Neural cell (in vitro differentiated cells): ENCODE measurements around the gene TBC1D20. TPM values are rescaled to one million over a fixed set of nuclear protein-coding genes. Genes with fewer than 3 reads are reported as not detected.

ENCODE experiments used
- polyA plus RNA-seq: library from polyadenylated mRNA; depleted of rRNA; stranded (reverse); fragments of >200 nt; gene quantifications from 2 replicates; pipeline ENCODE4 v1.2.3, GENCODE V29; 2014
- small RNA-seq, 3 experiments: library from RNA; depleted of rRNA; stranded (forward); fragments of <200 nt; gene quantifications; one replicate each; pipeline ENCODE3, GENCODE V24; 2012

The TBC1D20 gene
- polyA plus RNA-seq, 1 donor from 2014 or later: 25.1 TPM

Small RNA genes within 50 kb of the gene (small RNA-seq; reads per million reads assigned to genes)
- 0 to 1.2 (median 0) reads per million in 3 experiments for gene RF00019

Other genes starting within 250 kb of the TBC1D20 start
- gene DEFB129, start 235.3 kb downstream of the TBC1D20 start, polyA plus RNA-seq: not detected in 2 replicates
- not detected in 2 replicates for gene DEFB132, start 204.8 kb downstream of the TBC1D20 start, polyA plus RNA-seq
- 7.8 and 10.9 TPM in 2 replicates for gene C20orf96, start 171.8 kb downstream of the TBC1D20 start, polyA plus RNA-seq
- 15.5 and 19.5 TPM in 2 replicates for gene ZCCHC3, start 165.0 kb downstream of the TBC1D20 start, polyA plus RNA-seq
- gene SOX12, start 137.0 kb downstream of the TBC1D20 start, polyA plus RNA-seq: 6.8 and 9.6 TPM in 2 replicates
- gene NRSN2, start 115.4 kb downstream of the TBC1D20 start, polyA plus RNA-seq: 19.6 and 43.1 TPM in 2 replicates
- gene TRIB3, start 81.8 kb downstream of the TBC1D20 start, polyA plus RNA-seq: 6.0 and 6.8 TPM in 2 replicates
- gene RBCK1, start 54.2 kb downstream of the TBC1D20 start, polyA plus RNA-seq: 38.4 and 60.2 TPM in 2 replicates
- 183 and 255 TPM in 2 replicates for gene CSNK2A1, start 81.3 kb upstream of the TBC1D20 start, polyA plus RNA-seq
- gene TCF15, start 147.8 kb upstream of the TBC1D20 start, polyA plus RNA-seq: 0.24 TPM in 1 of 2 replicates, not detected in the other
- 6.9 and 7.5 TPM in 2 replicates for gene SRXN1, start 190.7 kb upstream of the TBC1D20 start, polyA plus RNA-seq
- gene SCRT2, start 213.3 kb upstream of the TBC1D20 start, polyA plus RNA-seq: 2.5 and 3.8 TPM in 2 replicates